Hematopoietic multipotent progenitor cell (in vitro differentiated cells): ENCODE data around the gene APEH. TPM values are rescaled to one million over a fixed set of nuclear protein-coding genes. Genes with fewer than 3 reads are reported as not detected.
"Not testable (repeated sequence)": the region's sequence is repeated elsewhere in the genome, so short reads cannot be mapped to it uniquely, and the experiment has no call there.

ENCODE experiments used
- DNase-seq, 3 donors: peaks; one replicate each; pipeline ENCODE4 v3.0.0-alpha.2; 2011 to 2015; ENCODE audit warnings: low read depth in 2 of 3, low spot score in 2 of 3
- total RNA-seq: library from RNA; depleted of rRNA; stranded (reverse); fragments of >200 nt; gene quantifications from one replicate; pipeline ENCODE4 v1.2.3, GENCODE V29; 2012

APEH gene
- total RNA-seq, 1 donor = 191 TPM

- DNase-seq = no peak
These were observed 6.3 kb upstream of the APEH start for GRCh38 chr3:49667701-49668413.

GRCh38 chr3:49668414-49668797, 5.7 kb upstream of the APEH start:
- DNase-seq = no peak

- DNase-seq = no peak
These were observed 5.3 kb upstream of the APEH start for GRCh38 chr3:49668861-49669260.

- no peak for DNase-seq
These were observed 4.8 kb upstream of the APEH start for GRCh38 chr3:49669352-49669751.

GRCh38 chr3:49670940-49671290, 3.2 kb upstream of the APEH start:
- no peak for DNase-seq

- DNase-seq = peak; percentile 52 to 74 (median 67)
These were observed 2.6 kb upstream of the APEH start for GRCh38 chr3:49671291-49672288.

GRCh38 chr3:49673121-49673714, 933 bp upstream of the APEH start:
- DNase-seq = no peak

- DNase-seq = no peak
These were observed 389 bp downstream of the APEH start for GRCh38 chr3:49674497-49674983.

GRCh38 chr3:49675912-49676311, 1.8 kb downstream of the APEH start:
- DNase-seq = no peak

- no peak for DNase-seq
These were observed 6.5 kb downstream of the APEH start for GRCh38 chr3:49680493-49681231.

GRCh38 chr3:49681232-49681522, 7.0 kb downstream of the APEH start:
- no peak for DNase-seq

- no peak for DNase-seq
These were observed 7.4 kb downstream of the APEH start for GRCh38 chr3:49681543-49681942.

- no peak for DNase-seq
These were observed 9.0 kb downstream of the APEH start for GRCh38 chr3:49683162-49683561.

GRCh38 chr3:49684453-49684852, 10.3 kb downstream of the APEH start:
- DNase-seq = not testable (repeated sequence)

- not testable (repeated sequence) for DNase-seq
These were observed 11.0 kb downstream of the APEH start for GRCh38 chr3:49685103-49685502.

- not testable (repeated sequence) for DNase-seq
These were observed 11.7 kb downstream of the APEH start for GRCh38 chr3:49685846-49686245.

- peak in 2 of 3 donors; percentile 8 to 18 for DNase-seq
These were observed 12.2 kb downstream of the APEH start for GRCh38 chr3:49686346-49686745.

- peak in 2 of 3 donors; percentile 37 to 53 for DNase-seq
These were observed 12.7 kb downstream of the APEH start for GRCh38 chr3:49686769-49687423.

- DNase-seq = not testable (repeated sequence)
These were observed 13.3 kb downstream of the APEH start for GRCh38 chr3:49687424-49687795.

- DNase-seq = not testable (repeated sequence)
These were observed 14.3 kb downstream of the APEH start for GRCh38 chr3:49688338-49689045.
